IMR-90 (cell line): ENCODE data around the gene PAM. TPM values are rescaled to one million over a fixed set of nuclear protein-coding genes. Genes with fewer than 3 reads are reported as not detected.
A peak's percentile ranks its signal among the peaks of the same experiment; 100 is the strongest.

ENCODE experiments used
- ATAC-seq: fragments of 200-7000 bp; cut with Tn5 transposase; 2 replicates; pipeline ENCODE4 v1.9.1; 2020; ENCODE audit warnings: low read depth, mild to moderate bottlenecking, moderate library complexity
- BruUV-seq: library from RNA; stranded (reverse); fragments of 400-500 nt; replicated peaks from 2 replicates; lab custom pipeline; 2021; lab: Mats Ljungman, UMichigan
- CTCF ChIA-PET: fragments of 300-600 bp; formaldehyde crosslinking; extraction: SDS; loops from one replicate; lab custom pipeline; 2021; ENCODE audit warnings: antibody characterized with exemption; lab: Yijun Ruan, JAX
- POLR2A ChIA-PET: fragments of 300-600 bp; sonication (Branson Sonifier 250); formaldehyde crosslinking; loops from one replicate; lab custom pipeline; 2022; ENCODE audit warnings: antibody characterized with exemption; ENCODE audit not compliant: unreplicated experiment; lab: Charles Lee
- DNase-seq: peaks from one replicate; pipeline ENCODE4 v3.0.0; 2013
- H2AFZ ChIP-seq: replicated peaks from 2 replicates; pipeline ENCODE3; 2013; ENCODE audit warnings: low read length, mild to moderate bottlenecking; ENCODE audit not compliant: poor library complexity
- H2AK5ac ChIP-seq: 2 replicates; pipeline ENCODE4 v1.6.1; 2013; ENCODE audit warnings: low read depth, low read length, inconsistent platforms
- H2AK9ac ChIP-seq: replicated peaks from 2 replicates; pipeline ENCODE3; 2013; ENCODE audit warnings: mild to moderate bottlenecking, low read depth, low read length, moderate library complexity; ENCODE audit not compliant: poor library complexity
- H2BK120ac ChIP-seq: 2 replicates; pipeline ENCODE4 v1.6.1; 2013; ENCODE audit warnings: low read depth, low read length, inconsistent platforms
- H2BK15ac ChIP-seq: 3 replicates; pipeline ENCODE4 v1.6.1; 2013; ENCODE audit warnings: low read depth, low read length, inconsistent platforms
- H2BK20ac ChIP-seq: 2 replicates; pipeline ENCODE4 v1.6.1; 2013; ENCODE audit warnings: low read depth, mild to moderate bottlenecking, inconsistent platforms, low read length, moderate library complexity
- H2BK5ac ChIP-seq: 2 replicates; pipeline ENCODE4 v1.6.1; 2013; ENCODE audit warnings: mild to moderate bottlenecking, low read depth, low read length, inconsistent platforms; ENCODE audit not compliant: poor library complexity, severe bottlenecking
- H3K14ac ChIP-seq: replicated peaks from 2 replicates; pipeline ENCODE4 v1.6.1; 2013; ENCODE audit warnings: low read depth, low read length, inconsistent platforms
- H3K18ac ChIP-seq: 2 replicates; pipeline ENCODE4 v1.6.1; 2013; ENCODE audit warnings: low read depth, low read length, control low read depth
- H3K23ac ChIP-seq: 2 replicates; pipeline ENCODE4 v1.6.1; 2013; ENCODE audit warnings: low read depth, low read length, inconsistent platforms
- H3K27ac ChIP-seq: 2 replicates; pipeline ENCODE4 v1.5.1; 2013; ENCODE audit warnings: mild to moderate bottlenecking, control low read depth, low read length; ENCODE audit not compliant: insufficient read depth
- H3K27me3 ChIP-seq: 2 replicates; pipeline ENCODE4 v1.6.1; 2013; ENCODE audit warnings: low read length; ENCODE audit not compliant: control insufficient read depth, insufficient read depth
- H3K36me3 ChIP-seq: 2 replicates; pipeline ENCODE4 v1.6.1; 2013; ENCODE audit warnings: low read length, mixed read lengths; ENCODE audit not compliant: control insufficient read depth, insufficient read depth
- H3K4ac ChIP-seq: 2 replicates; pipeline ENCODE4 v1.6.1; 2013; ENCODE audit warnings: low read depth, low read length, inconsistent platforms
- H3K4me1 ChIP-seq: 2 replicates; pipeline ENCODE4 v1.6.1; 2013; ENCODE audit warnings: low read length, mixed read lengths; ENCODE audit not compliant: control insufficient read depth, insufficient read depth
- H3K4me2 ChIP-seq: 2 replicates; pipeline ENCODE4 v1.6.1; 2013; ENCODE audit warnings: low read depth, mild to moderate bottlenecking, control low read depth, low read length, moderate library complexity
- H3K4me3 ChIP-seq: 2 replicates; pipeline ENCODE4 v1.5.1; 2013; ENCODE audit warnings: low read depth, mild to moderate bottlenecking, control low read depth, low read length, moderate library complexity; ENCODE audit not compliant: insufficient read depth
- H3K56ac ChIP-seq: 2 replicates; pipeline ENCODE4 v1.6.1; 2013; ENCODE audit warnings: low read length, inconsistent platforms; ENCODE audit not compliant: insufficient read depth; ENCODE audit errors: extremely low read depth
- H3K79me1 ChIP-seq, 2 experiments: 2 replicates each; pipeline ENCODE4 v1.6.1; 2013; ENCODE audit warnings: low read length in 2 of 2, inconsistent platforms in 1 of 2, low read depth in 1 of 2
- H3K9ac ChIP-seq: 2 replicates; pipeline ENCODE4 v1.6.1; 2013; ENCODE audit warnings: low read depth, low read length, control low read depth
- H3K9me1 ChIP-seq: 2 replicates; pipeline ENCODE4 v1.6.1; 2013; ENCODE audit warnings: low read length, inconsistent platforms; ENCODE audit not compliant: insufficient read depth
- H3K9me3 ChIP-seq: 2 replicates; pipeline ENCODE4 v1.6.1; 2013; ENCODE audit warnings: low read length; ENCODE audit not compliant: control insufficient read depth, insufficient read depth
- H4K20me1 ChIP-seq: 2 replicates; pipeline ENCODE4 v1.6.1; 2013; ENCODE audit warnings: low read length, inconsistent platforms; ENCODE audit not compliant: insufficient read depth
- H4K5ac ChIP-seq: 2 replicates; pipeline ENCODE4 v1.6.1; 2013; ENCODE audit warnings: mild to moderate bottlenecking, low read depth, low read length, control low read depth
- H4K8ac ChIP-seq, 2 experiments: 2 replicates each; pipeline ENCODE4 v1.6.1; 2013; ENCODE audit warnings: low read depth in 2 of 2, low read length in 2 of 2, control low read depth in 1 of 2, inconsistent platforms in 1 of 2
- H4K91ac ChIP-seq: 2 replicates; pipeline ENCODE4 v1.6.1; 2013; ENCODE audit warnings: low read depth, low read length, inconsistent platforms; ENCODE audit not compliant: insufficient read depth
- BHLHE40 ChIP-seq: fragments of 150-350 bp; IDR thresholded peaks from 2 replicates; pipeline ENCODE4 v1.6.1; 2016; ENCODE audit warnings: mild to moderate bottlenecking, low read depth, low read length
- CEBPB ChIP-seq: IDR thresholded peaks from 2 replicates; pipeline ENCODE4 v1.6.1; 2012; ENCODE audit warnings: low read depth, low read length, improper control_type of control experiment
- CHD1 ChIP-seq: IDR thresholded peaks from 2 replicates; pipeline ENCODE4 v1.6.1; 2012; ENCODE audit warnings: low read depth, low read length, improper control_type of control experiment
- CTCF ChIP-seq: conservative IDR thresholded peaks from 2 replicates; pipeline ENCODE4 v1.5.1; 2012; ENCODE audit warnings: mild to moderate bottlenecking, low read depth, low read length, improper control_type of control experiment
- ELK1 ChIP-seq: fragments of 150-350 bp; IDR thresholded peaks from 2 replicates; pipeline ENCODE4 v1.6.1; 2016; ENCODE audit warnings: low read depth, mild to moderate bottlenecking, low read length, moderate library complexity, borderline replicate concordance
- FOS ChIP-seq: fragments of 150-350 bp; IDR thresholded peaks from 2 replicates; pipeline ENCODE4 v1.6.1; 2016; ENCODE audit warnings: low read depth, low read length
- MAFK ChIP-seq: IDR thresholded peaks from 2 replicates; pipeline ENCODE4 v1.6.1; 2012; ENCODE audit warnings: low read depth, low read length, improper control_type of control experiment
- MAZ ChIP-seq: IDR thresholded peaks from 2 replicates; pipeline ENCODE4 v1.6.1; 2012; ENCODE audit warnings: low read depth, mild to moderate bottlenecking, low read length, improper control_type of control experiment, moderate library complexity, borderline replicate concordance
- MXI1 ChIP-seq: IDR thresholded peaks from 2 replicates; pipeline ENCODE4 v1.6.1; 2012; ENCODE audit warnings: low read depth, mild to moderate bottlenecking, low read length, moderate library complexity, borderline replicate concordance
- NFE2L2 ChIP-seq: fragments of 150-350 bp; IDR thresholded peaks from 2 replicates; pipeline ENCODE4 v1.6.1; 2016; ENCODE audit warnings: low read depth, mild to moderate bottlenecking, low read length
- POLR2A ChIP-seq: IDR thresholded peaks from 2 replicates; pipeline ENCODE4 v1.6.1; 2012; ENCODE audit warnings: mild to moderate bottlenecking, low read depth, low read length
- RAD21 ChIP-seq: IDR thresholded peaks from 2 replicates; pipeline ENCODE4 v1.6.1; 2012; ENCODE audit warnings: low read length, improper control_type of control experiment
- RCOR1 ChIP-seq: IDR thresholded peaks from 2 replicates; pipeline ENCODE4 v1.6.1; 2012; ENCODE audit warnings: mild to moderate bottlenecking, low read length, improper control_type of control experiment; ENCODE audit not compliant: insufficient replicate concordance
- RFX5 ChIP-seq: IDR thresholded peaks from 2 replicates; pipeline ENCODE4 v1.8.0; 2012; ENCODE audit warnings: low read depth, mild to moderate bottlenecking, low read length, moderate library complexity
- SMC3 ChIP-seq: fragments of 150-350 bp; IDR thresholded peaks from 2 replicates; pipeline ENCODE4 v1.6.1; 2016; ENCODE audit warnings: low read depth, mild to moderate bottlenecking, antibody characterized with exemption, low read length, moderate library complexity
- USF2 ChIP-seq: fragments of 150-350 bp; IDR thresholded peaks from 2 replicates; pipeline ENCODE4 v1.6.1; 2017; ENCODE audit warnings: mild to moderate bottlenecking, antibody characterized with exemption, low read length, low read depth
- WGBS, 2 experiments: methylation state at CpG; one replicate each; pipeline versions ENCODE4 v1.1.5 to v1.1.7; 2013; ENCODE audit warnings: missing lambda C conversion rate in 2 of 2; ENCODE audit not compliant: insufficient read length in 1 of 2; ENCODE audit errors: extremely low coverage in 2 of 2; 5-methylcytosine and 5-hydroxymethylcytosine counted together
- dilution Hi-C: fragments of 300-500 bp; cut with HindIII; formaldehyde crosslinking; loops from one replicate; pipeline ENCODE4 v1.14.3; 2018; ENCODE audit warnings: low sequenced_read_pairs; ENCODE audit not compliant: unreplicated experiment
- in situ Hi-C: fragments of 300-500 bp; cut with MboI; formaldehyde crosslinking; loops from 3 replicates; pipeline ENCODE4 v1.14.3; 2019; ENCODE audit warnings: low sequenced_read_pairs, inconsistent platforms, mixed read lengths
- intact Hi-C: fragments of 100-400 bp; cut with micrococcal nuclease; formaldehyde crosslinking; loops from 2 replicates; pipeline ENCODE4 v1.10.0; 2022
- polyA plus RNA-seq, 3 experiments: library from polyadenylated mRNA; depleted of rRNA; stranded (reverse); fragments of >200 nt; gene quantifications; 2 replicates each; pipeline ENCODE4 v1.2.3, GENCODE V29; 2012; ENCODE audit warnings: low replicate concordance in 1 of 3
- total RNA-seq: library from RNA; depleted of rRNA; stranded (reverse); fragments of >200 nt; gene quantifications from 2 replicates; pipeline ENCODE4 v1.2.3, GENCODE V29; 2012

The PAM gene
- total and polyA plus RNA-seq, 2 of the 4 experiments (the other 2 are of a cell fraction), result 115 to 179 TPM

GRCh38 chr5:102759289-102759688 is 4.2 kb downstream of the PAM start:
- Histone ChIP-seq H3K9ac (no peak overlapping the region), H3K4ac (peak overlapping the region; percentile 45; the same call in 1 of the 2 replicates), H2AK5ac (peak overlapping the region; percentile 69), H3K14ac (no peak overlapping the region; the same call in 1 of the 2 replicates), H2AFZ (no peak overlapping the region), H2BK15ac (peak overlapping the region; percentile 63; the same call in 1 of the 3 replicates), H2AK9ac (no peak overlapping the region), H3K36me3 (no peaks in the 10 kb centered on the region), H3K27me3 (no peaks in the 10 kb centered on the region), H2BK120ac (peak overlapping the region; percentile 4; the same call in 1 of the 2 replicates), H3K4me1 (peaks cover 9% of the 10 kb centered on the region), H3K4me3 (no peak overlapping the region), H3K79me1 (peaks cover 30 to 72% of the 10 kb centered on the region in 2 experiments), H2BK20ac (0 out of 2 replicates have a peak overlapping the region, but pooled peaks have one; percentile 1), H3K18ac (peak overlapping the region; percentile 72; the same call in 1 of the 2 replicates), H3K23ac (peak overlapping the region; percentile 48; the same call in 1 of the 2 replicates), H3K4me2 (peak overlapping the region; percentile 41; the same call in 1 of the 2 replicates), H4K91ac (peak overlapping the region; percentile 33), H3K9me1 (peaks cover 4% of the 10 kb centered on the region; the same call in 1 of the 2 replicates), H4K20me1 (peaks cover 36% of the 10 kb centered on the region), H4K5ac (no peak overlapping the region), H3K27ac (peak overlapping the region; percentile 44; the same call in 1 of the 2 replicates), H4K8ac (peak overlapping the region in 1 of 2 experiments; percentile 24; a peak in 2 of 4 replicates), H2BK5ac (no peak overlapping the region), H3K9me3 (no peaks in the 10 kb centered on the region), H3K56ac (no peak overlapping the region)
- in situ Hi-C loops, result loop anchor here (10.0 kb wide), 1 partner anchor 366 kb away; the partner anchor contains the start of genes GIN1 and PPIP5K2
- no peak for DNase-seq
- no CpG with 5 or more reads among the region's 1 CpG for WGBS, 2 experiments
- TF ChIP-seq RAD21 (no peak), NFE2L2 (no peak), FOS (no peak), CTCF (no peak), BHLHE40 (no peak), CEBPB (no peak), SMC3 (no peak), POLR2A (no peak), RFX5 (no peak), ELK1 (no peak), MXI1 (no peak), MAFK (no peak), USF2 (no peak), CHD1 (no peak), MAZ (no peak), RCOR1 (no peak)
- no TSS peak for BruUV-seq
- POLR2A ChIA-PET, result no interaction called here
- dilution Hi-C loops, result no loop called here
- no peak for ATAC-seq
- intact Hi-C loops, result loop anchor here (5.0 to 10.0 kb wide), 2 partner anchors 108 to 366 kb away; partner anchors contain the start of genes GIN1 and PPIP5K2
- CTCF ChIA-PET, result no interaction called here
